ENCODE results near the gene C1QTNF9B. TPM values are rescaled to one million over a fixed set of nuclear protein-coding genes. Genes with fewer than 3 reads are reported as not detected.

C1QTNF9B gene
- total and polyA plus RNA-seq, 2 of the 8 experiments (the other 6 are each of a cell fraction or from before 2014, with no cell fraction given), result 0.11 TPM; not detected in 1

DNA sequence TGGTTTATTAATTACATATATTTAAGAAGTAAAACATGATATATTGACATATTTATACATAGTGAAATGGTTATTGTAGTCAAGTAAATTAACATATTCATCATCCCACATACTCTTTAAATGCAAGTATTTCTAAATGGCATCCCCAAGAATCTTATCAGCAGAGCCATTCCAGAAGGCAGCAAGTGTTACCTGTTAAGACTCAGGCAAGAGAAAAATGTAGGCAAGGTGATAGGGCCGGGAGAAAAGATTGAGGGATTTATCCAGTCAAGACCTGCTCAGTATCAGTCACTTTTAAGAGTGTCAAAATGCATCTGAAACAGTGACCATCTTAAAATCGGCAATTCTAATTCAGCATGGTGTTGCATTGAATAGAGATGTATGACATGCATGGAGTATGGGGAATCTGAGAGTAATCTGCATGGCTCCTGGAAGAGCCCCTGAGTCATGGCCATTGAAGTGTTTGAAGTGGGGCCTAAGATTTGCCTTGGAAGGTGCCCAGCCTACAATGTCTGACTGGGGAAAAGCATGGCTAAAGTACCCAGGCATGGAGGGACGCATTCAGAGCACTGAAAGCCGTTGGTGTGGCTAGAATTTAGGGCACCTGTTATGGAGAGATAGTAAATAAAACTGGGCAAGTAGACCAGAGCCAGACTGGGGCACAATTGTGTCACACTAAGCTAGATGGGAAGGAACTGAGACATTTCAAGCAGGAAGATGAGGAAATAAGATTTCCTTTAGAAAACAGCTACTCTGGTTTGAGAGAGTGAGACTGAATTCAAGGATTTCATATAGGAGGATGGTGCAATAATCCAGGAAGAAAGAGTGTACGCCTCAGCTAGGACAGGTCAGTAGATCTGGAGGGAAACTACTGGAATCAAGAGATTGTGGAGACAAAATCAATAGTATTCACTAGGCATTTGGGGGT is 25.0 kb upstream of the C1QTNF9B start:
- FAIRE-seq (no peak), DNase-seq (ENCODE audit: low read depth in 1 of 2, low spot score in 2 of 2) (no peak)
- CTCF ChIA-PET (ENCODE audit: partially characterized antibody), result interaction anchor here (0.6 to 4.9 kb wide), 19 partner anchors 8 to 390 kb away, joined by 3 to 37 read pairs (median 3); no protein-coding TSS in a partner anchor
- H2BK5ac ChIP-seq (ENCODE audit: low read depth, low read length), result peak overlapping the region; percentile 45; the same call in 1 of the 2 replicates
- no peak overlapping the region for H3K23ac ChIP-seq (ENCODE audit: insufficient read length)
- H3K79me1 ChIP-seq (ENCODE audit: low read depth, low read length), result no peaks in the 10 kb centered on the region
- no peak overlapping the region for H3K4me2 ChIP-seq (ENCODE audit: insufficient read depth in 1 of 2, low read depth in 2 of 2, low read length in 2 of 2)
- no peaks in the 10 kb centered on the region for H3K23me2 ChIP-seq (ENCODE audit: low read depth, low read length)
- H2BK120ac ChIP-seq (replicated peaks; ENCODE audit: low read depth, low read length), result peak overlapping the region; percentile 18
- H3K79me2 ChIP-seq (ENCODE audit: control insufficient read depth in 1 of 2, insufficient read depth in 2 of 2, low read length in 2 of 2), result no peaks in the 10 kb centered on the region
- 0 out of 2 replicates have a peak overlapping the region, but pooled peaks have one; percentile 48 for H2BK15ac ChIP-seq (ENCODE audit: low read length)
- peak overlapping the region; percentile 59; the same call in 1 of the 2 replicates for H2AFZ ChIP-seq (ENCODE audit: low read length)
- no peaks in the 10 kb centered on the region for H4K20me1 ChIP-seq (replicated peaks in 1 of 2; ENCODE audit: control insufficient read depth in 1 of 2, insufficient read depth in 2 of 2, low read length in 2 of 2)
- H3K27ac ChIP-seq (ENCODE audit: low read depth, low read length), result no peak overlapping the region
- POLR2A ChIA-PET (ENCODE audit: partially characterized antibody), result interaction anchor here (0.7 kb wide), 1 partner anchor 306 kb away, joined by 3 read pairs; no protein-coding TSS in a partner anchor
- peak overlapping the region; percentile 64 for H2BK12ac ChIP-seq (ENCODE audit: low read depth, low read length)
- no peak overlapping the region for H2AK5ac ChIP-seq (ENCODE audit: low read depth, low read length)
- H4K5ac ChIP-seq (ENCODE audit: insufficient read length, low read depth, low read length), result no peak overlapping the region
- no peaks in the 10 kb centered on the region for H3K36me3 ChIP-seq (ENCODE audit: control insufficient read depth in 2 of 4, insufficient read depth in 4 of 4, low read length in 3 of 4)
- peak overlapping the region; percentile 44 for H4K91ac ChIP-seq (replicated peaks; ENCODE audit: insufficient read length, low read length)
- H3K4me1 ChIP-seq (replicated peaks in 1 of 4; ENCODE audit: control insufficient read depth in 3 of 4, insufficient read depth in 4 of 4, low read length in 3 of 4), result peaks cover 0 to 6% (median 4%) of the 10 kb centered on the region in 4 experiments; a peak in 3 of 7 replicates
- no peak overlapping the region for H4K8ac ChIP-seq (ENCODE audit: extremely low read depth, insufficient read depth, low read length)
- H2BK20ac ChIP-seq (ENCODE audit: low read length), result peak overlapping the region; percentile 83; the same call in 1 of the 2 replicates
- H3K9me3 ChIP-seq (ENCODE audit: insufficient read depth in 2 of 2, low read depth in 1 of 2, low read length in 1 of 2), result no peaks in the 10 kb centered on the region
- H3K56ac ChIP-seq (replicated peaks; ENCODE audit: insufficient read length, low read depth, low read length), result no peak overlapping the region
- no peak overlapping the region for H3K4ac ChIP-seq (replicated peaks; ENCODE audit: insufficient read length, low read depth, low read length)
- H3K18ac ChIP-seq (ENCODE audit: extremely low read depth, low read length), result peak overlapping the region; percentile 41; the same call in 1 of the 2 replicates
- WGBS, 2 experiments (ENCODE audit: extremely low coverage in 1 of 2, insufficient coverage in 1 of 2, insufficient read length in 1 of 2, insufficient replicate concordance in 2 of 2, low coverage in 1 of 2, low lambda C conversion rate in 2 of 2, missing lambda C conversion rate in 1 of 2), result 75% methylated on average over 5 of the region's 5 CpGs; no CpG with 5 or more reads in 1 of the 2 experiments
- no peaks in the 10 kb centered on the region for H3K27me3 ChIP-seq (replicated peaks in 1 of 4; ENCODE audit: control insufficient read depth in 3 of 4, extremely low read depth in 1 of 4, insufficient read depth in 3 of 4, low read length in 3 of 4)
- no peak overlapping the region for H3K9ac ChIP-seq (replicated peaks in 1 of 4; ENCODE audit: extremely low read depth in 1 of 4, low read depth in 3 of 4, low read length in 3 of 4)
- peak overlapping the region in 1 of 4 experiments; percentile 38; a peak in 1 of 8 replicates for H3K4me3 ChIP-seq (ENCODE audit: extremely low read depth in 1 of 4, insufficient read depth in 2 of 4, low read depth in 3 of 4, low read length in 4 of 4)
- no peak overlapping the region for H3K14ac ChIP-seq (ENCODE audit: insufficient read length)
- TF ChIP-seq SRF (IDR thresholded peaks at IDR 0.05; ENCODE audit: low read depth, low read length), result no peak
- TF ChIP-seq SP1 (IDR thresholded peaks at IDR 0.05; ENCODE audit: low read depth, low read length), result no peak
- TF ChIP-seq TAF1 (IDR thresholded peaks at IDR 0.05; ENCODE audit: low read depth, low read length), result no peak
- TF ChIP-seq SUZ12 (IDR thresholded peaks at IDR 0.05; ENCODE audit: low read length), result no peak
- no peak for TF ChIP-seq SIRT6 (IDR thresholded peaks at IDR 0.05; ENCODE audit: low read length)
- no peak for TF ChIP-seq EP300 (IDR thresholded peaks at IDR 0.05; ENCODE audit: borderline replicate concordance in 1 of 2, low read depth in 2 of 2, low read length in 2 of 2)
- TF ChIP-seq TCF12 (IDR thresholded peaks at IDR 0.05; ENCODE audit: low read depth, low read length), result no peak
- no peak for TF ChIP-seq SAP30 (IDR thresholded peaks at IDR 0.05; ENCODE audit: insufficient read depth, insufficient replicate concordance, low read length)
- no peak for TF ChIP-seq CBX8 (IDR thresholded peaks at IDR 0.05; ENCODE audit: borderline replicate concordance, low read depth, low read length)
- no peak for TF ChIP-seq JUN (IDR thresholded peaks at IDR 0.05; ENCODE audit: low read depth, low read length)
- TF ChIP-seq SIX5 (IDR thresholded peaks at IDR 0.05; ENCODE audit: low read depth, low read length), result no peak
- no peak for TF ChIP-seq NRF1 (IDR thresholded peaks at IDR 0.05; ENCODE audit: low read depth, low read length)
